Measurements from ENCODE around the gene TTLL11.

DNA sequence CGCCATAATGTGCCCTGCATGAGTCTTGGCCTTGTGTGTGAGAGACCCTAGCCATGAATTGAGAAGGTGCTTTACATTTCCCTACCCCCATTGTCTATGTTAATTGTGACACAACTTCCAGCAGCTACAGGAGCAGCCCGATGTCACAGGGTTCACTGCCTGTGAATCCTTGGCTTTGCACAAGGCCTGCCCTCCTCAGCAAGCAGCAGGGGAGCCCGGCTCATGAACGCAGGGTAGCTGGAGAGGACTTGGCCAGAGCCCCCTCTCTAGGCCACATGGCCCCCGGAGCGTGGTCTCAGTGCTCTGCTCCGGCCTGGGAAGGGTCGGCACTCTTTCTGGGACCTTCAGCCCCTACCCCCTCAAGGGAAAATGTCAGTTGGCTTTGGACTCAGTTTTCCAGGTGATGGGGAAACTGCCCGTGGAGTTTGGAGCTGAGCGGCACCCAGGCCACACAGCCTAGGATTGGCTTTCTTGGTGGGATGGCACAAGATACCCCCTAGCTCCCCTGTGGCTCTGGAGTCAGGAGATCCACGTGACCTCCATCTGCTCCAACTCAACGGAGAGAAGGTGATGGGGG lies 280.9 kb downstream of the TTLL11 start:
- TF ChIP-seq, protein P1, sequence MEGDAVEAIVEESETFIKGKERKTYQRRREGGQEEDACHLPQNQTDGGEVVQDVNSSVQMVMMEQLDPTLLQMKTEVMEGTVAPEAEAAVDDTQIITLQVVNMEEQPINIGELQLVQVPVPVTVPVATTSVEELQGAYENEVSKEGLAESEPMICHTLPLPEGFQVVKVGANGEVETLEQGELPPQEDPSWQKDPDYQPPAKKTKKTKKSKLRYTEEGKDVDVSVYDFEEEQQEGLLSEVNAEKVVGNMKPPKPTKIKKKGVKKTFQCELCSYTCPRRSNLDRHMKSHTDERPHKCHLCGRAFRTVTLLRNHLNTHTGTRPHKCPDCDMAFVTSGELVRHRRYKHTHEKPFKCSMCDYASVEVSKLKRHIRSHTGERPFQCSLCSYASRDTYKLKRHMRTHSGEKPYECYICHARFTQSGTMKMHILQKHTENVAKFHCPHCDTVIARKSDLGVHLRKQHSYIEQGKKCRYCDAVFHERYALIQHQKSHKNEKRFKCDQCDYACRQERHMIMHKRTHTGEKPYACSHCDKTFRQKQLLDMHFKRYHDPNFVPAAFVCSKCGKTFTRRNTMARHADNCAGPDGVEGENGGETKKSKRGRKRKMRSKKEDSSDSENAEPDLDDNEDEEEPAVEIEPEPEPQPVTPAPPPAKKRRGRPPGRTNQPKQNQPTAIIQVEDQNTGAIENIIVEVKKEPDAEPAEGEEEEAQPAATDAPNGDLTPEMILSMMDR (conservative IDR thresholded peaks at IDR 0.05) = no peak
- TF ChIP-seq ZFX (IDR thresholded peaks at IDR 0.05) = no peak

All from C4-2B (cell line).